HG03342 (cell line): ENCODE data around the gene ARL8A.

Experiments
- ATAC-seq: cut with Tn5 transposase; IDR thresholded peaks from one replicate; pipeline ENCODE4 v1.9.1; 2021; ENCODE audit warnings: mild to moderate bottlenecking, moderate library complexity; ENCODE audit not compliant: unreplicated experiment

The ARL8A gene

GRCh38 chr1:202085682-202086373 is 58.7 kb downstream of the ARL8A start:
- ATAC-seq: no peak

GRCh38 chr1:202084791-202085681 is 59.5 kb downstream of the ARL8A start:
- ATAC-seq: no peak
